Suppressor macrophage (primary cell): ENCODE results near the gene ZNF784.

Source experiments
- DNase-seq, 4 experiments: peaks; one replicate each; pipeline ENCODE4 v3.0.0-alpha.2; 2020 to 2022

Gene ZNF784

GRCh38 chr19:55620410-55621204 is 3.8 kb downstream of the ZNF784 start:
- peak; percentile 38 to 66 (median 62) for DNase-seq

DNA sequence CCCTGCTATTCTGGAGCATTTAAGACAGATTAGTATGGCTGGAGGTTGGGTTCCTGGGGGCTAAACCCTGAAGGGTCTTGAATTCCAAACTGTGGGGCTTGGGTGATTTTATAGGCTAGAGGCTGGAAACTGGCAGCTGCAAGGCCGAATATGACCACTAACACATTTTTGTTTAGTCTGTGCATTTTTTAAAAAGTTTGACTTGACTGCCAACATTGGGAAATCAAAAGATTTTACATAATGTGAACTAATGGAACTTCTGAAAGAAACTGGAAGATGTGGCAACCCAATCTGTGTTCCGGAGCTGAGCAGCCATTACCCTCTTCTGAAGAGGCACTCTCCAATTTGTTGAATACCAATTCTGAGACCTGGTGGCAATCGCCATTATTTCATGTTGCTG is 5.1 kb downstream of the ZNF784 start:
- peak in 2 of 4 experiments; percentile 45 to 47 for DNase-seq

DNA sequence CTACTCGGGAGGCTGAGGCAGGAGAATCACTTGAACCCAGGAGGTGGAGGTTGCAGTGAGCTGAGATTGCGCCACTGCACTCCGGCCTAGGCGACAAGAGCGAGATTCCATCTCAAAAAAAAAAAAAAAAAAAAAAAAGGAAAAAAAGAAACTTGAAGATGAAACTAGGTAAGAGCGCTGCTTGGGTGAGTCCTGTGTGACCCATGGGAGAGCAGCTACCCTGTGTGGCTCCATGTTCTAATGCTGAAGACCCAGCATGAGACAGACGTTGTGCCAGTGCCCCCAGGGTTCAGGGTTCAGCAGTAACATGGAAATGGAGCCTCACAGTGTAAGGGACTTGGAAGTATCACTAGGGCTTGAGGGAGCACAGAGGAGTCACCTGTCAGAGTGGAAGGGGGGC is 5.9 kb downstream of the ZNF784 start:
- no peak for DNase-seq

- no peak for DNase-seq
These were observed 6.9 kb downstream of the ZNF784 start for GRCh38 chr19:55617426-55617825.

DNA sequence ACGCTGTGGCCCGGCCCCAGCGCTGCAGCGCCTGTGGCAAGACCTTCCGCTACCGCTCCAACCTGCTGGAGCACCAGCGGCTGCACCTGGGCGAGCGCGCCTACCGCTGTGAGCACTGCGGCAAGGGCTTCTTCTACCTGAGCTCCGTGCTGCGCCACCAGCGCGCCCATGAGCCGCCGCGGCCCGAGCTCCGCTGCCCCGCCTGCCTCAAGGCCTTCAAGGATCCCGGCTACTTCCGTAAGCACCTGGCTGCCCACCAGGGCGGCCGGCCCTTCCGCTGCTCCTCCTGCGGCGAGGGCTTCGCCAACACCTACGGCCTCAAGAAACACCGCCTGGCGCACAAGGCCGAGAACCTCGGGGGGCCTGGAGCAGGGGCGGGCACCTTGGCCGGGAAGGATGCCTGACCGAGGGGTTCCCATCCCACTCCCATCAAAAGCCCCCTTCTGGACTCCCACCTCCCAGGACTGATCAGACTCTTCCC is 7.9 kb downstream of the ZNF784 start:
- no peak for DNase-seq

DNA sequence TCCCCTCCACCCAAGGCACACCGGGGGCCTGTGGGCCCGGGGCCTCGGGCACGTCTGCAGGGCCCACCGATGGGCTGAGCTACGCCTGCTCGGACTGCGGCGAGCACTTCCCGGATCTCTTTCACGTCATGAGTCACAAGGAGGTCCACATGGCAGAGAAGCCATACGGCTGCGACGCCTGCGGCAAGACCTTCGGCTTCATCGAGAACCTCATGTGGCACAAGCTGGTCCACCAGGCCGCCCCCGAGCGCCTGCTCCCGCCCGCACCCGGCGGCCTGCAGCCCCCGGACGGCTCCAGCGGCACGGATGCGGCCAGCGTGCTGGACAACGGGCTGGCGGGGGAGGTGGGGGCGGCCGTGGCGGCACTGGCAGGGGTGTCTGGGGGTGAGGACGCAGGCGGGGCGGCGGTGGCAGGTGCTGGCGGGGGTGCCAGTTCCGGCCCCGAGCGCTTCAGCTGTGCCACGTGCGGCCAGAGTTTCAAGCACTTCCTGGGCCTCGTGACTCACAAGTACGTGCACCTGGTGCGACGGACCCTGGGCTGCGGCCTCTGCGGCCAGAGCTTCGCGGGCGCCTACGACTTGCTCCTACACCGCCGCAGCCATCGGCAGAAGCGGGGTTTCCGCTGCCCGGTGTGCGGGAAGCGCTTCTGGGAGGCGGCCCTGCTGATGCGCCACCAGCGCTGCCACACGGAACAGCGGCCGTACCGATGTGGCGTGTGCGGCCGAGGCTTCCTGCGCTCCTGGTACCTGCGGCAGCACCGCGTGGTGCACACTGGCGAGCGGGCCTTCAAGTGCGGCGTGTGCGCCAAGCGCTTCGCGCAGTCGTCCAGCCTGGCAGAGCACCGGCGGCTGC is 8.6 kb downstream of the ZNF784 start:
- DNase-seq: no peak

DNA sequence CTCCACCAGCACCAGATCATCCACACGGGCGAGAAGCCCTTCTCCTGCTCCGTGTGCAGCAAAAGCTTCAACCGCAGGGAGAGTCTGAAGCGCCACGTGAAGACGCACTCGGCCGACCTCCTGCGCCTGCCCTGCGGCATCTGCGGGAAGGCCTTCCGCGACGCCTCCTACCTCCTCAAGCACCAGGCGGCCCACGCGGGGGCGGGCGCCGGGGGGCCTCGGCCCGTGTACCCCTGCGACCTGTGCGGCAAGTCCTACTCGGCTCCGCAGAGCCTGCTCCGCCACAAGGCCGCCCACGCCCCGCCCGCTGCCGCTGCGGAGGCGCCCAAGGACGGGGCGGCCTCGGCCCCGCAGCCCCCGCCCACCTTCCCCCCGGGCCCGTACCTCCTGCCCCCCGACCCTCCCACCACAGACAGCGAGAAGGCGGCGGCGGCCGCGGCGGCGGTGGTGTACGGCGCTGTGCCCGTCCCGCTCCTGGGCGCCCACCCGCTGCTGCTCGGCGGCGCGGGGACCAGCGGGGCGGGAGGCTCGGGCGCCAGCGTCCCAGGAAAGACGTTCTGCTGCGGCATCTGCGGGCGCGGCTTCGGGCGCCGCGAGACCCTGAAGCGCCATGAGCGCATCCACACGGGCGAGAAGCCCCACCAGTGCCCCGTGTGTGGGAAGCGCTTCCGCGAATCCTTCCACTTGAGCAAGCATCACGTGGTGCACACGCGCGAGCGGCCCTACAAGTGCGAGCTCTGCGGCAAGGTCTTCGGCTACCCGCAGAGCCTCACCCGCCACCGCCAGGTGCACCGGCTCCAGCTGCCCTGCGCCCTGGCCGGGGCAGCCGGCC is 9.4 kb downstream of the ZNF784 start:
- DNase-seq: no peak

GRCh38 chr19:55613930-55614710 is 10.2 kb downstream of the ZNF784 start:
- DNase-seq: no peak

DNA sequence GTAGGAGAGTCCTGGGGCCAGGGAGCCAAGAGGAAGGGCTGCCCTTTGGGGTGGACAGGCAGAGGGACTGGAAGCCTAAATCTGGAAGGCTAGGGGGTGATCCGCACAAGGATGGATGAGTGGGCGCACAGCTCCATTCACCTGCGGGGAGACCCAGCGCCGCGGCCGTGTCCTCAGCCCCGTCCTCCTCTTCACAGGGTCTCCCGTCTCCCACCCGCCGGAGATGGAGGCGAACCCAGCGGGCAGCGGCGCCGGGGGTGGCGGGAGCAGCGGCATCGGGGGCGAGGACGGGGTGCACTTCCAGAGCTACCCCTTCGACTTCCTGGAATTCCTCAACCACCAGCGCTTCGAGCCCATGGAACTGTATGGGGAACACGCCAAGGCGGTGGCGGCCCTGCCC is 11.0 kb downstream of the ZNF784 start:
- DNase-seq: no peak

DNA sequence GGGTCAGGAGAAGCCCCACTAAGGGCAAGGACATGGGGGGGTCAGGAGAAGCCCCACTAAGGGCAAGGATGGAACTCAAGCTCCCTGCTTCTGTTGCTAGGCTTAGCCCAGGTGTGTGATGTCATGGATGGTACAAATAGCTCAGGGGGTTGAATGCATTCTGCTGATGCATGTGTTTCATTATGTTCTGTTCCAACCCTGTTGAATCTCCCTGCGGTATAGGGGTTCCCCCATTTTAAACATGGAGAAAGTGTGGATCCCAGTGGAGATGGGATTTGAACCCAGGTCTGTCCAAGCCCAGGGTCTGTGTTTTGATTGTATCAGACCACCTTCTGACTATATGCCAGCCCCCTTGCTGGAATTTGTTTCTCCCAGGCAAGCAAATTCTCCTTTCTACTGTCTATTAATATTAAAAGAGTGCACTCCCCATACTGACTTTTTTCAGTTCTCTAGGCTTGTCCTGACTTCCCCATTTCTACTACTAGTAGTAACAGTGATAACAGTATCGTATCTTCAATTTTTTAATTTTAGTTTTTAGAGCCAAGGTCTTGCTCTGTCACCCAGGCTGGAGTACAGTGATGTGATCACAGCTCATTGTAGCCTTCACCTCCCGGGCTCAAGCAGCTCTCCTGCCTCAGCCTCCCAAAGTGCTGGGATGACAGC is 12.3 kb downstream of the ZNF784 start:
- peak in 1 of 4 experiments; percentile 39 for DNase-seq

DNA sequence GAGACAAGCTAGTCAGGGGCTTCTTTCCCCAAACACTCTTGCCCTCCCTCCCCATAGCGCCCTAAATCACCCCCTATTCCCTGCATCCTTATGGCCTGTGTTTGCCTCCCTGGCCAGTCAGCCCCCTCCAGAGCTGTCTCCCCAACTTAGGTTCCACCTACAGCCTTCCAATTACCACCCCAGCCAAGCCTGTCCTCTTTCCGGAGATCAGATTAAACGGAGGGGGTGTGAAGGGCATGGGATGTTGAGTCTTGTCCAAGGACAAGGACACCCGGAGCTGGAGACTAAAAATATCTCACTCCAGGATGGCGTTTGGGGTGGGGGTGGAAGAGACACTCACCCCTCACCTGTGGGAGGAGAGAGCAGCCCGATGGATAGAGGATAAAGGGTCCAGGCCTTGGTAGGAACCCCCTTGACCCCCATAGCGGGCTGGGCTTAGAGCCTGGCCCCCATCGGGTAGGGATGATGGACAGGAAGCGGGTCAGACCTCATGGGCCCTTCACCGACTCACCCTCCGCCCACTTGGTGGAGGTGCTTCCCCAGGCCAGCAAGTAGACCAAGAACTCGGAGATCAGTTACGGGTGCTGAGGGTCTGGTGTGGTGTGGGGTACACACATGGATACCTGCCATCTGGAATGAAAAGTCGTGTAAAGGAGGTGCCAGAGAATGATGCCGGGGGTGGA is 12.9 kb downstream of the ZNF784 start:
- DNase-seq: no peak

- no peak for DNase-seq
These were observed 15.0 kb downstream of the ZNF784 start for GRCh38 chr19:55609326-55609725.

DNA sequence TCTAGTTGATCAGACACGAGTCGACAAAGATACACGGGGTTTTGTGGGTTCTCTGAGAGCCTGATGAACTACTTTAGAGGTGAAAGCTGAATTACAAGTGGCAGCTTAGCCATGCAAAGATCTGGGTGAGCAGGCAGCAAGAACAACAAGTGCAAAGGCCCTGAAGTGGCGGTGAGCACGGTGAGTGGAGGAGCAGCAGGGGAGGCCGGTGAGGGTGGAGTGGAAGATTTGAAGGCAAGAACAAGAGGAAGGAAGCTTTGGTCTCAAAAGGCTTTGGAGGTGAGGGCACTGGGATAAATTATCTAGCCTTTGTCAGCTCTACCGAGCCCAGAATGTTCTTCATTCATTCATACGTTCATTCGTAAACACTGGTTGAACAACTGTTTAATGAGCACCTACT is 17.5 kb downstream of the ZNF784 start:
- no peak for DNase-seq

- no peak for DNase-seq
These were observed 17.9 kb downstream of the ZNF784 start for GRCh38 chr19:55606471-55606787.

DNA sequence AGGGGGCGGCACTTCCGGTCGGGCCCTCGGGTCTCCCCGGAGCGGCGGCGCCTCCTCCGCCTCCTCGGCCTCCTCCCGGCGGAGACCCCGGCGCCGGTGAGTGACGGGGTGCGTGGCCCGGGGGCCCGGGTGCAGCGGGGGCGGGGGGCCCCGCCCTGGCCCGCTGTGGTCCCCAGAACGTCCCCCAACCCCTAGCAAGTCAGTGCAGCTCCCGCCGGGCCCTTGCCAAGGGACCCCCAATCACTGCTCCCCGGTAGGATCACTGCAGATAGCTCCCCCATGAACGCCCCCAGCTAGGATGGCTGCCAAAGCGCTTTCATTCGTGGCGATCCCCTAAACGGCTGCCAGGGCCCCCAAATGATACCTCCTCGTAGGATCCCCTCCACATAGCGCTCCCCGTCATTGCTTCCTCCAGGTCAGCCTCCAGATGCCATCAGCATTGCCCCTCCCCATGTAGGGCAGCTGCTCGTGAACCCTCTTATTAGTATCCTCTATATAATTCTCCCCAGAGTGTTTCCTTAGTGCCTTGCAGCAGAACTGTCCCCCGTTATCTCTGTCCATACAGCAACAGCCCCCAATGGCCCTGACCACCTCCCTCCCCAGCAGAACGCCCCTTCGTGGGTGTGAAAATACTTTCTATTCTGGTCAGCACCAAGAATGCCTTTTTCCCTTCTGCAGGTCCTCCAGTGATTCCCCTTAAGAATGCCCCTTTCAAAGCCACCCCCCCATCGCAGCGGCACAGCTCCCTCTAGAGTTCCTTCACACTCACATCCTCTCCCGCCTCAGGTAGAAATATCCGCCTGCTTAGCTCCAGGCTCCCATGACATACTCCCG is 18.5 kb downstream of the ZNF784 start, which contains the start of gene ZNF865:
Gene ZNF865 (plus strand): TSS at position 11 of the 834 bp plus-strand sequence. CDS start 7,972 bp downstream, outside the sequence.
- DNase-seq: peak; percentile 67 to 82 (median 75)

- peak; percentile 98 to 99 (median 99) for DNase-seq
These were observed 19.1 kb downstream of the ZNF784 start for GRCh38 chr19:55605207-55605636.

GRCh38 chr19:55603581-55604292 is 20.6 kb downstream of the ZNF784 start:
- DNase-seq: no peak

- no peak for DNase-seq
These were observed 21.3 kb downstream of the ZNF784 start for GRCh38 chr19:55603115-55603514.
